Measurements from ENCODE around the gene PRXL2A. TPM values are rescaled to one million over a fixed set of nuclear protein-coding genes. Genes with fewer than 3 reads are reported as not detected.

PRXL2A gene
- total and polyA plus RNA-seq, 10 donors: 12.4 to 20.7 (median 16.0) TPM

DNA sequence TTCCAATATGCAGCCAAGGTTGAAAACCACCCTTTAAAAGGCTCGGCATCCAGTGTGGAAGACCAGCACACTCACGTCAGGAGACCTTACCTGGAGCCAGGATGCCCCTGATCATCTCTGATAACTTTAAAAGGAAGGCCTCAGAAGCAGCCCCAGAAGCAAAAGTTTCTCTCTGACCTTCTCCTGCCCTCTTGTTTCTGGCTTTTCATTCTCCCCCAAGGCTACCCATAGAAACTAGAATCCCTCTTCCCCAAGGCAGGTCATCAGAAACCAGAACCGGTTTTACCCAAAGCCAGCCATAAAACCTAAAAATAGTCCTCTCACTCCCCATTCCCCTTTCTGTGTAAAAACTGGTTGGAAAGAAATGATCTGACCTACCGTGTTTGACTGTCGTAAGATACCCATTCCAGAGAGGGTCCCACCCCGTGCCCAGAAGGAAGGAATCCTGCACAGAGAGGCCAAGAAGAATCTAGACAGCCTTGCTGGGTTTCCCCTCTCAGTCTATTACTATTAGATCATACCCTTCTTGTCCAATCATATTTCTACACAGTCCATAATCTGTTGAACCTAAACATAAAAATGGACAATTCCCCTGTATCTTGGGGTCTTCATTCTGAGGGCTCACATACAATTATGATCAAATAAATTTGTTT is 28.2 kb downstream of the PRXL2A start:
- Histone ChIP-seq H3K27me3 (replicated peaks in 1 of 7) (no peaks in the 10 kb centered on the region), H3K27ac (no peak overlapping the region), H3K4me3 (no peak overlapping the region), H3K9me3 (no peaks in the 10 kb centered on the region), H3K4me1 (no peaks in the 10 kb centered on the region), H3K36me3 (peaks cover 0 to 10% (median 0%) of the 10 kb centered on the region in 6 donors)
- TF ChIP-seq, protein P1, sequence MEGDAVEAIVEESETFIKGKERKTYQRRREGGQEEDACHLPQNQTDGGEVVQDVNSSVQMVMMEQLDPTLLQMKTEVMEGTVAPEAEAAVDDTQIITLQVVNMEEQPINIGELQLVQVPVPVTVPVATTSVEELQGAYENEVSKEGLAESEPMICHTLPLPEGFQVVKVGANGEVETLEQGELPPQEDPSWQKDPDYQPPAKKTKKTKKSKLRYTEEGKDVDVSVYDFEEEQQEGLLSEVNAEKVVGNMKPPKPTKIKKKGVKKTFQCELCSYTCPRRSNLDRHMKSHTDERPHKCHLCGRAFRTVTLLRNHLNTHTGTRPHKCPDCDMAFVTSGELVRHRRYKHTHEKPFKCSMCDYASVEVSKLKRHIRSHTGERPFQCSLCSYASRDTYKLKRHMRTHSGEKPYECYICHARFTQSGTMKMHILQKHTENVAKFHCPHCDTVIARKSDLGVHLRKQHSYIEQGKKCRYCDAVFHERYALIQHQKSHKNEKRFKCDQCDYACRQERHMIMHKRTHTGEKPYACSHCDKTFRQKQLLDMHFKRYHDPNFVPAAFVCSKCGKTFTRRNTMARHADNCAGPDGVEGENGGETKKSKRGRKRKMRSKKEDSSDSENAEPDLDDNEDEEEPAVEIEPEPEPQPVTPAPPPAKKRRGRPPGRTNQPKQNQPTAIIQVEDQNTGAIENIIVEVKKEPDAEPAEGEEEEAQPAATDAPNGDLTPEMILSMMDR (IDR thresholded peaks at IDR 0.05 in 8 of 11, conservative IDR thresholded peaks at IDR 0.05 in 3 of 11): no peak
- 68 to 91% (median 86%) methylated on average over 6 of the region's 6 CpGs for WGBS, 5 donors
- intact Hi-C loops (cut with DNase I; ENCODE audit: low total_unique reads): no loop called here
- DNase-seq: no peak

DNA sequence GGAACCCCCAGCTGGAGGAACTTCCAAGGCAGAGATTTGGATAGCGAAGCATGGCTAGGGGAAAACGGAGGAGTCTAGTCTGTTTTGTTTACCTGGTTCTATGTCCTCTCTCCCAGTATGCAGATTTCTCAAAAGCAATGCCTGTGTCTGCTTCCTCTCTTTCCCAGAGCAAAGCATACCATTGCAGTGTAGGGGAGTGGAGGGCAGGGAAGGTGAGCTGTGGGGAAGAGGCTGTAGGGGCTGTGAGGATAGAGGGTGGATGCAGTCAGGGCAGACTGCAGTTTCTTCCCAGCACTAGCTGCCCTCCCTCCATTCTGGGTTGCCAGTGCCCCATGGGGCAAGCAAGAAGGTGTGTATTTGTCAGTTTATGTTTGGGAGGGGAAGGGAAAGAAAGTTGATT is 28.9 kb downstream of the PRXL2A start:
- WGBS, 5 donors: 80 to 88% (median 83%) methylated on average over 2 of the region's 2 CpGs
- Histone ChIP-seq H3K4me3 (no peak overlapping the region), H3K27me3 (replicated peaks in 1 of 7) (no peaks in the 10 kb centered on the region), H3K4me1 (no peaks in the 10 kb centered on the region), H3K36me3 (peaks cover 0 to 3% (median 0%) of the 10 kb centered on the region in 6 donors), H3K27ac (no peak overlapping the region), H3K9me3 (no peaks in the 10 kb centered on the region)
- DNase-seq: no peak
- intact Hi-C loops (cut with DNase I; ENCODE audit: low total_unique reads): no loop called here
- TF ChIP-seq, protein P1 (IDR thresholded peaks at IDR 0.05 in 8 of 11, conservative IDR thresholded peaks at IDR 0.05 in 3 of 11): no peak
- TF ChIP-seq POLR2A (IDR thresholded peaks at IDR 0.05) (no peak), POLR2AphosphoS5 (IDR thresholded peaks at IDR 0.05) (no peak)

DNA sequence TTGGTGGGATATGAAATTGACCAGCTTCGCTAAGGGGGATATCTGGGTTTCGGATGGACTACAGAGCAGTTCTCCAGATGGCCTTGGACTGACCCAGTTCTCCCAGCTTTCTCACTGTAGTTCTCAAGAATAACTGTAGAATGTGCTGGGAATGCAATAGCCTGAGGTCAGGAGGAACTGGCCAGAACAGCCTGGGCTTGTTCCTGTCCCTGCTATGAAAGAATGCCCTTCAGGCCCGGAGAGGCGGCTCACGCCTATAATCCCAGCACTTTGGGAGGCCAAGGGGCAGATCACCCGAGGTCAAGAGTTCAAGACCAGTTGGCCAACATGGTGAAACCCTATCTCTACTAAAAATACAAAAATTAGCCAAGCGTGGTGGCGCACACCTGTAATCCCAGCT is 33.5 kb downstream of the PRXL2A start:
- Histone ChIP-seq H3K36me3 (no peaks in the 10 kb centered on the region), H3K27me3 (replicated peaks in 1 of 7) (no peaks in the 10 kb centered on the region), H3K4me3 (no peak overlapping the region), H3K27ac (no peak overlapping the region), H3K4me1 (peaks cover 7 to 26% (median 17%) of the 10 kb centered on the region in 6 donors), H3K9me3 (no peaks in the 10 kb centered on the region)
- TF ChIP-seq POLR2AphosphoS5 (IDR thresholded peaks at IDR 0.05) (no peak), POLR2A (IDR thresholded peaks at IDR 0.05) (no peak)
- TF ChIP-seq, protein P1 (IDR thresholded peaks at IDR 0.05 in 8 of 11, conservative IDR thresholded peaks at IDR 0.05 in 3 of 11): no peak
- no peak for DNase-seq
- intact Hi-C loops (cut with DNase I; ENCODE audit: low total_unique reads): loop anchor here (5.0 kb wide), 1 partner anchor 220 kb away; no protein-coding TSS in a partner anchor
- 91 to 94% (median 92%) methylated on average over 6 to 8 of the region's 8 CpGs for WGBS, 5 donors

DNA sequence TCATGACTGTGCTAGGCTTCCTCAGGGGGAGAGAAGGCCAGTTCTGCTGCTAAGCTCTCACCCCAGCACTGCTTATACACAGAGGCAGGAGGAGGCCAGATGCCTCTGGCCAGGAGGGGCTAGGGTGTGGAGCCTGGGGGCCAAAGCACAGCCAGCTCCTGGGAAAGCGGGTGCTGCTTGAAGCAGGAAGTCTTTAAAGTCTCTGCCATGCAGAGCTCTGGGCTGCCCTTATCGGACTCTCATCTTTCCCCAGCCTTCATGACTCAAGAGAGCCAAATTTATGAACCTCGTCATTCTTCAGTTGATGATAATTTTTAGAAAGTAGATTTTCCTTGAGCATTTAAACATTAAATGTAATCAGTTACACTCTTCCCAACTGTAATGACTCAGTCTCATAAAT is 34.5 kb downstream of the PRXL2A start:
- peaks cover 7 to 34% (median 17%) of the 10 kb centered on the region in 6 donors for H3K4me1 ChIP-seq
- WGBS, 5 donors: 44 to 70% (median 61%) methylated on average over 3 of the region's 3 CpGs
- intact Hi-C loops (cut with DNase I; ENCODE audit: low total_unique reads): loop anchor here (5.0 kb wide), 1 partner anchor 219 kb away; no protein-coding TSS in a partner anchor
- H3K27me3 ChIP-seq (replicated peaks in 1 of 7): no peaks in the 10 kb centered on the region
- DNase-seq: no peak
- H3K27ac ChIP-seq: peak overlapping the region in 3 of 8 donors; percentile 56 to 61 (median 58)
- H3K4me3 ChIP-seq: no peak overlapping the region
- no peaks in the 10 kb centered on the region for H3K36me3 ChIP-seq
- TF ChIP-seq, protein P1 (IDR thresholded peaks at IDR 0.05 in 8 of 11, conservative IDR thresholded peaks at IDR 0.05 in 3 of 11): no peak
- no peak for TF ChIP-seq POLR2A (IDR thresholded peaks at IDR 0.05)
- no peaks in the 10 kb centered on the region for H3K9me3 ChIP-seq

All from spleen (tissue), 11 donors.